ENCODE results near the gene ADCY5. TPM values are rescaled to one million over a fixed set of nuclear protein-coding genes. Genes with fewer than 3 reads are reported as not detected.

Gene ADCY5
- total RNA-seq, 1 donor from 2014 or later, result 6.8 TPM

DNA sequence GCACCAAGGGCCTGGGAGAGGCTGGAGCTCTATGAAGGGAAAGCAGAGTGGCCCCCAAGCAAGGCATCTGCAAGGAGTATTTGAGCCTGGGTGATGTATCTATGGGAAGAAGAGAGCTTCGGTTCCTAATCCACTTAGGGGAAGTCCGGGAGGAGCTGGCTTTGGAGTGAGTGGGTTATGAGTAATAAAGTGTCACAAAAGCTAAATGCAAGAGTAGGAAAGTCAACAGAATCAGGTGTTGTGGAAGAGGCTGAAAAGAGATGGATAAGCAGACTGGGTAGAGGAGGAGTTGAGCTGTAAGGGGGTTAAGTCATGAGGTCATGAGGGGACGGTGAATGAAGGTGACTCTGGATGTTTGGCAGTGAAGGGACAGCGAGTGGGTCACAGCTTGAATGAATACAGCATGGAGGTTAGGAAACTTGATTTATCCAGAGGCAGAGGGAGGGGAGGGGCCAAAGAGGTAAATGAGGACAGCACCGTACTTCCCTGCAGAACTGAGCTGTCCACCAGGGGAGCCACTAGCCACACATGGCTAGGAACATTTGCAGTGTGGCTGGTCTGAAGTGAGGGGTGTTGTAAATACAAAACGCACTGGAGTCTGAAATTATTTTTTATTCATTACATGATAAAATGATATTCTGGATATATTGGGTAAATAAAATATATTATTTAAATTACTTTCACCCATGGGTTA, 83.3 kb downstream of the ADCY5 start:
- Histone ChIP-seq H3K27me3 (ENCODE audit: control insufficient read depth in 3 of 3, insufficient read depth in 3 of 3, low read length in 3 of 3) (peaks cover 0 to 2% (median 0%) of the 10 kb centered on the region in 3 donors), H3K4me3 (ENCODE audit: low read length in 3 of 3) (no peak overlapping the region), H3K4me1 (ENCODE audit: control insufficient read depth in 3 of 3, insufficient read depth in 3 of 3, low read length in 3 of 3) (no peaks in the 10 kb centered on the region), H3K9me3 (ENCODE audit: control insufficient read depth in 3 of 3, low read length in 3 of 3) (no peaks in the 10 kb centered on the region), H3K9ac (ENCODE audit: low read depth in 1 of 3, low read length in 3 of 3) (no peak overlapping the region), H3K27ac (ENCODE audit: low read depth, low read length) (no peak overlapping the region), H3K36me3 (ENCODE audit: control insufficient read depth in 3 of 3, insufficient read depth in 3 of 3, low read length in 3 of 3) (no peaks in the 10 kb centered on the region)

DNA sequence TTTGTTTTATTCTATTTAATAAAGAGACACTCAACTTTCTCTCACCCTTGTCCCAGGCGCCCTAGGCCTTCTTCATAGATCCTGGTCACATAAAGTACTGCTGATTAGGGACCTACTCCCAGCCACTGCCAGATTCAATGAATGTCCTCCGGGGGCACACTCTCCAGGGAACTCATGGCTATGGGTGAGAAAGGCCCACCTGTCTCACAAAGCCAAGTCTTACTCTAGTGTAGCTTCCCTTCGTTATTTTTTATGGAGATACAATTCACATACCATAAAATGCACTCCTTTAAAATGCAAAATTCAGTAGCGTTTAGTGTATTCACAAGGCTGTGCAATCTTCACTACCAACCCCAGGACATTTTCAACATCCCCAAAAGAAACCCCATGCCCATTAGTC, 87.8 kb downstream of the ADCY5 start:
- H3K4me3 ChIP-seq (ENCODE audit: low read length in 3 of 3), result no peak overlapping the region
- peaks cover 0 to 6% (median 2%) of the 10 kb centered on the region in 3 donors for H3K27me3 ChIP-seq (ENCODE audit: control insufficient read depth in 3 of 3, insufficient read depth in 3 of 3, low read length in 3 of 3)
- H3K9ac ChIP-seq (ENCODE audit: low read depth in 1 of 3, low read length in 3 of 3), result no peak overlapping the region
- H3K27ac ChIP-seq (ENCODE audit: low read depth, low read length), result no peak overlapping the region
- H3K9me3 ChIP-seq (ENCODE audit: control insufficient read depth in 3 of 3, low read length in 3 of 3), result no peaks in the 10 kb centered on the region
- no peaks in the 10 kb centered on the region for H3K4me1 ChIP-seq (ENCODE audit: control insufficient read depth in 3 of 3, insufficient read depth in 3 of 3, low read length in 3 of 3)
- no peaks in the 10 kb centered on the region for H3K36me3 ChIP-seq (ENCODE audit: control insufficient read depth in 3 of 3, insufficient read depth in 3 of 3, low read length in 3 of 3)

DNA sequence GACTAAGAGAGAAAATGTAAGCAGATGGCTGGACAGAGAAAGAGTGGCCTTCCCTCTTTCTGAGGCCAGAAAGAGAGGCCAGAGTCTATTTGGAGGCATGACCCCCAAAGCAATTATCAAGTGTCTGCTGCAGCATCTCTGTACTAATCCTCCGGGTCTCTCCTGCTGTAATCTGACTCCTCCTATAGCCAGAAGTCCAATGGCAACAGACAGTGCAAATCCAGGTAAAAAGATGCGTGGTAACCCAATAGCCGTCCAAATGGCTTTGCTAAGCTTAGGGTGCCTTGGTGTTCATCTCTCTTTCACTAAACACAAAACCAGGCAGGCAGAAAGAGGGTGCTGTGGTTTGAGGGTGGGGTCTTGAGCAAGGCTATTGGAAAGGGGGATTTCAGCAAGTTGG, 91.6 kb downstream of the ADCY5 start:
- no peak overlapping the region for H3K9ac ChIP-seq (ENCODE audit: low read depth in 1 of 3, low read length in 3 of 3)
- H3K27ac ChIP-seq (ENCODE audit: low read depth, low read length), result no peak overlapping the region
- H3K4me1 ChIP-seq (ENCODE audit: control insufficient read depth in 3 of 3, insufficient read depth in 3 of 3, low read length in 3 of 3), result no peaks in the 10 kb centered on the region
- no peaks in the 10 kb centered on the region for H3K36me3 ChIP-seq (ENCODE audit: control insufficient read depth in 3 of 3, insufficient read depth in 3 of 3, low read length in 3 of 3)
- no peak overlapping the region for H3K4me3 ChIP-seq (ENCODE audit: low read length in 3 of 3)
- no peaks in the 10 kb centered on the region for H3K9me3 ChIP-seq (ENCODE audit: control insufficient read depth in 3 of 3, low read length in 3 of 3)
- H3K27me3 ChIP-seq (ENCODE audit: control insufficient read depth in 3 of 3, insufficient read depth in 3 of 3, low read length in 3 of 3), result peaks cover 0 to 10% (median 9%) of the 10 kb centered on the region in 3 donors

DNA sequence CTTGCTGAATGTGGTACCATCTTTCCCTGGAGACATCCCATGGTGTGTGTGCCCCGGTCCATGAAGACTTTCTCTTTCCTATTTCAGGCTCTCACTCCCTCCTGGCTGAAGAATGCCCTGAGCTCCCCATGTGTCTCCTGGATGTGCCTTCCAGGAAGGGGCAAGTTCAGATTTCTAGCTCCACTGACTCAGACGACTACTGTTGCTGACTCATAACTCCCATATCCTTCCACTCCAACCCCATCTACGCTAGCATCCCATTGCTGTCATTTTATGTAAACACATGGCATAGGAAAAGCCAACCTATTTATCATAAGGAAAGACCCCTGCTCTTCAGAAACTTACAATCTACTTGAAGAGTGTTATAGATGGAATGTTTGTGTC, 95.0 kb downstream of the ADCY5 start:
- no peaks in the 10 kb centered on the region for H3K9me3 ChIP-seq (ENCODE audit: control insufficient read depth in 3 of 3, low read length in 3 of 3)
- no peaks in the 10 kb centered on the region for H3K4me1 ChIP-seq (ENCODE audit: control insufficient read depth in 3 of 3, insufficient read depth in 3 of 3, low read length in 3 of 3)
- H3K27me3 ChIP-seq (ENCODE audit: control insufficient read depth in 3 of 3, insufficient read depth in 3 of 3, low read length in 3 of 3), result peaks cover 15 to 33% (median 32%) of the 10 kb centered on the region in 3 donors
- no peak overlapping the region for H3K9ac ChIP-seq (ENCODE audit: low read depth in 1 of 3, low read length in 3 of 3)
- H3K27ac ChIP-seq (ENCODE audit: low read depth, low read length), result no peak overlapping the region
- H3K36me3 ChIP-seq (ENCODE audit: control insufficient read depth in 3 of 3, insufficient read depth in 3 of 3, low read length in 3 of 3), result no peaks in the 10 kb centered on the region
- H3K4me3 ChIP-seq (ENCODE audit: low read length in 3 of 3), result no peak overlapping the region

DNA sequence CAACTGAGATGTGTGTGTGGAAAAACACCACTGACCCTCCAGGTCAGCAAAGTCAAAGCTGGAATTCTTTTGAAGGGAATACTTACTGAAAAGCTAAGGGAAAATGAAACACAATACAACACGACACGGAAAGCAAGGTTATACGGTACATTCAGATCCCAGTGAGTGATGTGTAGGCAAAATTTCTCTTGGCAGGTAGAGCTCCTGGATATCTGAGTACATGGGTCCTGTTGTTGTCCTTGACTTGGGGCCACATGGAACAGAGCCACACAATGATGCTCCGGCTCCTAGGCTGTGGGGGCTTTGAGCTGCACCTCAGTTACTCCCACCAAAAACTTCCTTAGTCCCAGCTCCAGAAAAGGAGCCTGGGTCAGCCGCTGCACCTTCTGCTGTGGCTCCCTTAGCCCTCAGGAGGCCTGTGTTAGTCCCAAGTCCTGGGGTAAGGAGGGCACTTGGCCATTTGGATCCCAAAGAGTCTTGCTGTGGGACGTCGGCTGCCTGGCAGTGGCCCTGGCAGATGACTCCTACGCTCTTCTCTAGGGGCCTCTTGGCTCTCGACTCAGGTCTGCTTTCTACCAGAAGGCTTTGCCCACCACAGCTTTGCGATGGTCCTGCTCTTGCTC, 95.6 kb downstream of the ADCY5 start:
- Histone ChIP-seq H3K4me3 (ENCODE audit: low read length in 3 of 3) (no peak overlapping the region), H3K4me1 (ENCODE audit: control insufficient read depth in 3 of 3, insufficient read depth in 3 of 3, low read length in 3 of 3) (no peaks in the 10 kb centered on the region), H3K9ac (ENCODE audit: low read depth in 1 of 3, low read length in 3 of 3) (no peak overlapping the region), H3K27me3 (ENCODE audit: control insufficient read depth in 3 of 3, insufficient read depth in 3 of 3, low read length in 3 of 3) (peaks cover 18 to 37% (median 37%) of the 10 kb centered on the region in 3 donors), H3K27ac (ENCODE audit: low read depth, low read length) (no peak overlapping the region), H3K9me3 (ENCODE audit: control insufficient read depth in 3 of 3, low read length in 3 of 3) (no peaks in the 10 kb centered on the region), H3K36me3 (ENCODE audit: control insufficient read depth in 3 of 3, insufficient read depth in 3 of 3, low read length in 3 of 3) (no peaks in the 10 kb centered on the region)

DNA sequence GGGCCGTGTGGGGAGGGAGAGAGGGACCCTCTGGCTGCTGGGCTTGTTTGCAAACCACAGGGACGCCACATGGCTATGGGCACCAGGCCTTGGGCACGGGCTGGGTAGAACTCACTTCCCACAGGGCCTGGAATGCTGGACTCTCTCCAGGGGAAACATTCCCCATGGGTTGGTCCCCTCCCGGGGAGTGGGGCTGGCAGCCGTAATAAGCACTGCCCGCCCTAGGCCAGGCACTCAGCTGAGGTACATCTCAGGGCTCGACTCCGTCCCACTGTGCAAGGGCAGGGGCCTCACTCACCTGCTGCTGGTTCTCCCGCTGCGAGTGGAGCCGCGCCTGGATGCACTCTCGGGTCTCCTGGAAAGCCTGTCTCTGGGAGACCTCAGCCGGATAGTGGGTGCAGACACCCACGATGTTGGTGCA, 96.7 kb downstream of the ADCY5 start:
- Histone ChIP-seq H3K27me3 (ENCODE audit: control insufficient read depth in 3 of 3, insufficient read depth in 3 of 3, low read length in 3 of 3) (peaks cover 22 to 46% (median 44%) of the 10 kb centered on the region in 3 donors), H3K36me3 (ENCODE audit: control insufficient read depth in 3 of 3, insufficient read depth in 3 of 3, low read length in 3 of 3) (no peaks in the 10 kb centered on the region), H3K27ac (ENCODE audit: low read depth, low read length) (no peak overlapping the region), H3K9ac (ENCODE audit: low read depth in 1 of 3, low read length in 3 of 3) (no peak overlapping the region), H3K4me1 (ENCODE audit: control insufficient read depth in 3 of 3, insufficient read depth in 3 of 3, low read length in 3 of 3) (no peaks in the 10 kb centered on the region), H3K4me3 (ENCODE audit: low read length in 3 of 3) (no peak overlapping the region), H3K9me3 (ENCODE audit: control insufficient read depth in 3 of 3, low read length in 3 of 3) (no peaks in the 10 kb centered on the region)

DNA sequence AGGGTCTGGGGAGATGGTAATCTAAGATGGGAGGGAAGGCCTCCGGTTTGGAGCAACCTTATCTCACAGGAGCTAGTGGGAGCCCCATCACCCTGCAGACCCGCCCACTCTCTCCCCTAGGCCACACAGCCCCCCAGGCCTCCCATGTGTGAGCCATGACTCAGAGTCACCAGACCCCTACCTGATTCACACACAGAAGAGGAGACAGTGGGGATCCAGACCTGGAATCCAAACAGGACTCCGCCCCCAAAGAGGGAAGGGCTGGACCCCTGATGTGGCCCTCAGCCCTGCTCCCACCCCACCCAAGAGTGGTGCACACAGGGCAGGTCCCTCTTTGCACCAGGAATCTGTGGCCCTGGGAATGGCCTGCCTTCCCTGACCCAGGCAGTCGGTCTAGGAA, 97.4 kb downstream of the ADCY5 start:
- H3K27me3 ChIP-seq (ENCODE audit: control insufficient read depth in 3 of 3, insufficient read depth in 3 of 3, low read length in 3 of 3), result peaks cover 22 to 49% (median 44%) of the 10 kb centered on the region in 3 donors

DNA sequence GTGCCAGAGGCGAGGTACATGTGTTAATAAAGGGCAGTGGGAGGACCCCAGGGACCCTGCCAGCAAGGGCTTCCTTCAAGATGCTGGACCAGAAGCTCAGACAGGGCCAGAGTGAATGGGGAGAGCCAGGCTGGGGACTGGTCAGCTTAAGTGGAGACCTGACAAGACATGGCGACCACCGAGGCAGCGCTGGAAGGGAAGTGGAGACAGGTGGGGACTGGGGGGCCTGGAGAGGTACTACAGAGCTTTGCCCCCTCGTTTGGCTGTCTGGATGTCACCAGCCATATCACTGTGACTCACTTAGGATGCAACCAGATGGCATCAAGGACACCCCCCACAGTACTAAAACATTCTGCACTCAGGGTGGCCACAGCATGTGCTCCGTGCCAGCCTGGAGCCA, 97.9 kb downstream of the ADCY5 start:
- Histone ChIP-seq H3K4me1 (ENCODE audit: control insufficient read depth in 3 of 3, insufficient read depth in 3 of 3, low read length in 3 of 3) (peaks cover 0 to 3% (median 0%) of the 10 kb centered on the region in 3 donors), H3K9me3 (ENCODE audit: control insufficient read depth in 3 of 3, low read length in 3 of 3) (no peaks in the 10 kb centered on the region), H3K36me3 (ENCODE audit: control insufficient read depth in 3 of 3, insufficient read depth in 3 of 3, low read length in 3 of 3) (no peaks in the 10 kb centered on the region), H3K27me3 (ENCODE audit: control insufficient read depth in 3 of 3, insufficient read depth in 3 of 3, low read length in 3 of 3) (peaks cover 22 to 49% (median 44%) of the 10 kb centered on the region in 3 donors), H3K4me3 (ENCODE audit: low read length in 3 of 3) (no peak overlapping the region), H3K27ac (ENCODE audit: low read depth, low read length) (no peak overlapping the region), H3K9ac (ENCODE audit: low read depth in 1 of 3, low read length in 3 of 3) (no peak overlapping the region)

More for the DNA sequence above, 97.4 kb downstream of the ADCY5 start:
- no peak overlapping the region for H3K9ac ChIP-seq (ENCODE audit: low read depth in 1 of 3, low read length in 3 of 3)
- peaks cover 0 to 3% (median 0%) of the 10 kb centered on the region in 3 donors for H3K4me1 ChIP-seq (ENCODE audit: control insufficient read depth in 3 of 3, insufficient read depth in 3 of 3, low read length in 3 of 3)
- H3K9me3 ChIP-seq (ENCODE audit: control insufficient read depth in 3 of 3, low read length in 3 of 3), result no peaks in the 10 kb centered on the region
- H3K4me3 ChIP-seq (ENCODE audit: low read length in 3 of 3), result no peak overlapping the region
- H3K36me3 ChIP-seq (ENCODE audit: control insufficient read depth in 3 of 3, insufficient read depth in 3 of 3, low read length in 3 of 3), result no peaks in the 10 kb centered on the region
- no peak overlapping the region for H3K27ac ChIP-seq (ENCODE audit: low read depth, low read length)

DNA sequence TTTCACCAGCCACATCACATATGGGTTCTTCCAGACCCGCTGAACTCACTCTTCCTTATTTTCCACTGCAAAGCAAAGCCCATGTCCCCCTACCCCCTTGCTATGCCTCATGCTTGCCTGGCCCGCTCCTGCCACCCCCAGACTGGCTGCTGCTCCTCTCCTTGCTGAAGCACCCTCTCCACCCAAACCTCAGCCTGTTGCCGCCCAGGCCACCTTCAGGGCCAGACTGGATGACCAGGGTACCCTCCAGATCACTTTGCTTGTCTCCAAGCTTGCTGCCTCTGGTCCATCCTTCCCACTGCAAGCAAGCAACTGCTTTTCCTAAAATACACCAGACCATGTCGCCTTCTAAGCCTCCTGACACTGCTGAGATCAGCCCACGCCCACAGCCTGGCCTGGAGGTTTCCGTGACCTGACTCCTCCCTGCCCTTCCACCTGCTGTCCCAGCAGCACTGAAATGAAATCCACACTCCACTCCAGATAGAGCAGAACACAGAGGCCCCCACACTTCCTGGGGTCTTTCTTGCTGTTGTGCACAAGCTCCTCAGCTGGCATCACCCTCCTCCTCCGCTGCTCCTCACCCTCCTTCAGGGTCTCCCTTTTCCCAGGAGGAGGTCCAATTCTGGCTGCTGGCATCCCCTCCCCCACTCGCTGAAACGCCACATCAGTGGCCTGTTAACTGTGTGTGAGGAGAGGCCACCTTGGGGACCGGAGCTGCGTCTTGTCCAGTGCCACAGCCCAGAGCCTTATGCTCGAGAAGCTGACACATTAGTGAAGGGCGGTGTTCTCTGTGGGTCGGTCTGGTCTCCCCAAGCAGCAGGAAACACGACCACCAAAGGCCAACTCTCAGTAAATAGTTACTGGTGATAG, 99.1 kb downstream of the ADCY5 start:
- Histone ChIP-seq H3K36me3 (ENCODE audit: control insufficient read depth in 3 of 3, insufficient read depth in 3 of 3, low read length in 3 of 3) (no peaks in the 10 kb centered on the region), H3K4me3 (ENCODE audit: low read length in 3 of 3) (no peak overlapping the region), H3K27me3 (ENCODE audit: control insufficient read depth in 3 of 3, insufficient read depth in 3 of 3, low read length in 3 of 3) (peaks cover 22 to 49% (median 44%) of the 10 kb centered on the region in 3 donors), H3K9ac (ENCODE audit: low read depth in 1 of 3, low read length in 3 of 3) (no peak overlapping the region), H3K4me1 (ENCODE audit: control insufficient read depth in 3 of 3, insufficient read depth in 3 of 3, low read length in 3 of 3) (peaks cover 0 to 3% (median 0%) of the 10 kb centered on the region in 3 donors), H3K9me3 (ENCODE audit: control insufficient read depth in 3 of 3, low read length in 3 of 3) (no peaks in the 10 kb centered on the region), H3K27ac (ENCODE audit: low read depth, low read length) (no peak overlapping the region)

DNA sequence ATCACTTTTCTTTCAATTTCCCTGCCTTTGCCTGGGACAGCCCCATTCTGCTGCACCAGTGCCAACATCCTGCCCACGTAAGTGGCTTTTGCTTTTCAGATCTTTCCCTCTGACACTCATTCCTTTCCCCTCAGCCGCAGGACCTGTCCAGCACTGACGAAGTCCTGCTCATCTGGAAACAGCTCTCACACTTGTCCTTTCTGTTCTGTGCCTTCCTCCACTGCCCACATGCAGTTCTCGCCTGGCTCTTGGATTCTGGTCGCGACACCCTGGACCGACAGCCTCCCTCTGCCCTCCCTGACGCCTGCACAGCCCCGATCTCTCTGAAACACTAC, 99.7 kb downstream of the ADCY5 start:
- Histone ChIP-seq H3K27ac (ENCODE audit: low read depth, low read length) (no peak overlapping the region), H3K4me1 (ENCODE audit: control insufficient read depth in 3 of 3, insufficient read depth in 3 of 3, low read length in 3 of 3) (peaks cover 0 to 3% (median 0%) of the 10 kb centered on the region in 3 donors), H3K27me3 (ENCODE audit: control insufficient read depth in 3 of 3, insufficient read depth in 3 of 3, low read length in 3 of 3) (peaks cover 22 to 49% (median 44%) of the 10 kb centered on the region in 3 donors), H3K36me3 (ENCODE audit: control insufficient read depth in 3 of 3, insufficient read depth in 3 of 3, low read length in 3 of 3) (no peaks in the 10 kb centered on the region), H3K9ac (ENCODE audit: low read depth in 1 of 3, low read length in 3 of 3) (no peak overlapping the region), H3K4me3 (ENCODE audit: low read length in 3 of 3) (no peak overlapping the region), H3K9me3 (ENCODE audit: control insufficient read depth in 3 of 3, low read length in 3 of 3) (no peaks in the 10 kb centered on the region)

All from skeletal muscle tissue (tissue), 4 donors.